GM12892 (cell line): ENCODE results near the gene KDM6A.

Source experiments
- POLR2A ChIP-seq: IDR thresholded peaks from 2 replicates; pipeline ENCODE4 v1.6.1; 2011; ENCODE audit warnings: low read depth, low read length, control low read depth
- POLR2AphosphoS5 ChIP-seq: IDR thresholded peaks from 2 replicates; pipeline ENCODE4 v1.6.1; 2011; ENCODE audit warnings: low read depth, low read length, control low read depth
- TAF1 ChIP-seq: IDR thresholded peaks from 2 replicates; pipeline ENCODE4 v1.6.1; 2011; ENCODE audit warnings: low read depth, mild to moderate bottlenecking, control low read depth, low read length, borderline replicate concordance

- TF ChIP-seq POLR2AphosphoS5 (no peak), TAF1 (no peak), POLR2A (no peak)
Measured at GRCh38 chrX:44842550-44843317, 30.3 kb upstream of the KDM6A start.
